BE2C (cell line): ENCODE results near the gene KRT37.

Experiments
- DNase-seq: peaks from one replicate; pipeline ENCODE4 v3.0.0-alpha.2; 2020
- H3K27me3 ChIP-seq: fragments of 250-450 bp; sonication (Bioruptor Pico); 2 replicates; pipeline ENCODE4 v1.5.1; 2020; ENCODE audit warnings: mild to moderate bottlenecking
- H3K36me3 ChIP-seq: fragments of 250-450 bp; sonication (Bioruptor Pico); 2 replicates; pipeline ENCODE4 v1.5.1; 2020; ENCODE audit warnings: mild to moderate bottlenecking
- H3K4me1 ChIP-seq: fragments of 250-450 bp; sonication (Bioruptor Pico); 2 replicates; pipeline ENCODE4 v1.5.1; 2020
- H3K4me3 ChIP-seq: 2 replicates; pipeline ENCODE4 v1.5.1; 2011; ENCODE audit warnings: low read depth, low read length
- H3K9me3 ChIP-seq: fragments of 250-450 bp; sonication (Bioruptor Pico); 2 replicates; pipeline ENCODE4 v1.5.1; 2020
- CTCF ChIP-seq: IDR thresholded peaks from 2 replicates; pipeline ENCODE4 v1.5.1; 2012; ENCODE audit warnings: mild to moderate bottlenecking, low read depth, low read length

Gene KRT37

GRCh38 chr17:41463746-41464145 lies 39.4 kb upstream of the KRT37 start:
- no peak for TF ChIP-seq CTCF
- Histone ChIP-seq H3K27me3 (no peaks in the 10 kb centered on the region), H3K4me3 (no peak overlapping the region), H3K4me1 (peaks cover 11% of the 10 kb centered on the region; the same call in 1 of the 2 replicates), H3K9me3 (no peaks in the 10 kb centered on the region), H3K36me3 (no peaks in the 10 kb centered on the region)
- DNase-seq = no peak

- no peak overlapping the region for H3K4me3 ChIP-seq
- no peak for TF ChIP-seq CTCF
- no peaks in the 10 kb centered on the region for H3K27me3 ChIP-seq
- no peaks in the 10 kb centered on the region for H3K9me3 ChIP-seq
- no peaks in the 10 kb centered on the region for H3K36me3 ChIP-seq
- DNase-seq = no peak
- H3K4me1 ChIP-seq = peaks cover 10% of the 10 kb centered on the region; the same call in 1 of the 2 replicates
These were observed 38.3 kb upstream of the KRT37 start for GRCh38 chr17:41462705-41463104.

- Histone ChIP-seq H3K9me3 (no peaks in the 10 kb centered on the region), H3K4me1 (no peaks in the 10 kb centered on the region), H3K4me3 (no peak overlapping the region), H3K27me3 (no peaks in the 10 kb centered on the region), H3K36me3 (no peaks in the 10 kb centered on the region)
- no peak for DNase-seq
- TF ChIP-seq CTCF = no peak
These were observed 33.3 kb upstream of the KRT37 start for GRCh38 chr17:41457676-41458075.

- H3K36me3 ChIP-seq = no peaks in the 10 kb centered on the region
- 0 out of 2 replicates have a peak, but pooled peaks have one; percentile 8 for TF ChIP-seq CTCF
- H3K4me1 ChIP-seq = no peaks in the 10 kb centered on the region
- no peaks in the 10 kb centered on the region for H3K27me3 ChIP-seq
- H3K9me3 ChIP-seq = peaks cover 6% of the 10 kb centered on the region; the same call in 1 of the 2 replicates
- no peak overlapping the region for H3K4me3 ChIP-seq
- no peak for DNase-seq
These were observed 31.8 kb upstream of the KRT37 start for GRCh38 chr17:41456204-41456603.

GRCh38 chr17:41455236-41455635 lies 30.9 kb upstream of the KRT37 start:
- TF ChIP-seq CTCF = no peak
- H3K4me1 ChIP-seq = no peaks in the 10 kb centered on the region
- H3K9me3 ChIP-seq = peaks cover 6% of the 10 kb centered on the region; the same call in 1 of the 2 replicates
- H3K27me3 ChIP-seq = no peaks in the 10 kb centered on the region
- H3K36me3 ChIP-seq = no peaks in the 10 kb centered on the region
- DNase-seq = no peak
- no peak overlapping the region for H3K4me3 ChIP-seq

- Histone ChIP-seq H3K27me3 (no peaks in the 10 kb centered on the region), H3K36me3 (no peaks in the 10 kb centered on the region), H3K4me3 (no peak overlapping the region), H3K4me1 (no peaks in the 10 kb centered on the region), H3K9me3 (peaks cover 6% of the 10 kb centered on the region; the same call in 1 of the 2 replicates)
- no peak for DNase-seq
- no peak for TF ChIP-seq CTCF
These were observed 28.7 kb upstream of the KRT37 start for GRCh38 chr17:41453066-41453465.
